Measurements from ENCODE around the gene ZC3H14.

The ZC3H14 gene

DNA sequence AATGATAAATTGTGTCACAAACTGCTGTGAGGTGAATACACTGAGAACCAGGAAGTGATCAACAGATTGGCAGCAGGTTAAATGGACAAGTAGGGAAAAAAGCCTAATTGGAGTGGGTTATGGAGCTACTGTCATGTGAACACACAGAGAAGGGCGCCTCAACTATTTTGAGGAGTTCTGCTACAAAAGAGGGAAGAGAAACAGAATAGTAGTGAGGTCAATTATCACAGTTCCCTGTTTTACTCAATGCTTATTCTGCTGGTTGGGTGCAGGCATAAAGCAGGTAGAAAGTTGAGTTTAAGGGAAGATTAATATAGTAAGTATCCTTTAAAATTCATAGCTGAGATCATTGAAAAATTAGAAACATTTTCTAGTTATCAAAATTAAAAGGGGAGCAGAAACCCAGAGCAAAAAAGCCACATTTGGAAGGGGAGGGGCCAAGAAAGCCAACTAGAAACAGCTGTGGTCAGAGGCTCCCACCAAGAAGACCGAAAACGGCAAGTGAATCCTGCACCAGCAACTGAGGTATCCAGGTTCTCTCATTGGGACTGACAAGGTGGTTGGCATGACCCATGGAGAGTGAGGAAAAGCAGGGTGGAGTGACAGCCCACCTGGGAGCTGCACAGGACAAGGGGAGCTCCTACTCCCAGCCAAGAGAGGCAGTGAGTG, 105.7 kb downstream of the ZC3H14 start:
- TF ChIP-seq, protein P1, sequence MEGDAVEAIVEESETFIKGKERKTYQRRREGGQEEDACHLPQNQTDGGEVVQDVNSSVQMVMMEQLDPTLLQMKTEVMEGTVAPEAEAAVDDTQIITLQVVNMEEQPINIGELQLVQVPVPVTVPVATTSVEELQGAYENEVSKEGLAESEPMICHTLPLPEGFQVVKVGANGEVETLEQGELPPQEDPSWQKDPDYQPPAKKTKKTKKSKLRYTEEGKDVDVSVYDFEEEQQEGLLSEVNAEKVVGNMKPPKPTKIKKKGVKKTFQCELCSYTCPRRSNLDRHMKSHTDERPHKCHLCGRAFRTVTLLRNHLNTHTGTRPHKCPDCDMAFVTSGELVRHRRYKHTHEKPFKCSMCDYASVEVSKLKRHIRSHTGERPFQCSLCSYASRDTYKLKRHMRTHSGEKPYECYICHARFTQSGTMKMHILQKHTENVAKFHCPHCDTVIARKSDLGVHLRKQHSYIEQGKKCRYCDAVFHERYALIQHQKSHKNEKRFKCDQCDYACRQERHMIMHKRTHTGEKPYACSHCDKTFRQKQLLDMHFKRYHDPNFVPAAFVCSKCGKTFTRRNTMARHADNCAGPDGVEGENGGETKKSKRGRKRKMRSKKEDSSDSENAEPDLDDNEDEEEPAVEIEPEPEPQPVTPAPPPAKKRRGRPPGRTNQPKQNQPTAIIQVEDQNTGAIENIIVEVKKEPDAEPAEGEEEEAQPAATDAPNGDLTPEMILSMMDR (IDR thresholded peaks at IDR 0.05; ENCODE audit: insufficient read depth, missing control alignments) = no peak
- DNase-seq (ENCODE audit: insufficient read length, low spot score) (no peak), FAIRE-seq (no peak)

DNA sequence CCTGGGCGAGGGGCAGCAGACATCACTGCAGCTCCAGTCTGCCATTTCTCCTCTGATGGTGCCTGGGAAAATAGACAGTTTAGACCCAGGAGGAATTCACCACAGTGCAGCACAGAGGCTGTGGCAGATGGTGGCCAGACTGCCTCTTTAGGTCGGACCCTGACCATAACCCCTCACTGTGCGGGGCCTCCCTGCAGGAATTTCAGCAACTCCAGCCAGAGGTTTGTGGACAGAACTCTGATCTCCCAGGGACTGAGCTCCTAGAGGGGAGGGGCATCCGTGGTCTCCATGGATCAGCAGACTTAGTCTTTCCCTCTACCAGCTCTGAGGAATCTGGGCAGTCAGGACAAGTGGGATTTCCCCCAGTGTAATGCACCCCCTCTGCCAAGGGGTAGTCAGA, 106.5 kb downstream of the ZC3H14 start:
- DNase-seq (ENCODE audit: insufficient read length, low spot score) (no peak), FAIRE-seq (no peak)
- TF ChIP-seq, protein P1 (IDR thresholded peaks at IDR 0.05; ENCODE audit: insufficient read depth, missing control alignments) = no peak

All from D721Med (cell line).